ENCODE results near the gene UBE3D.

DNA sequence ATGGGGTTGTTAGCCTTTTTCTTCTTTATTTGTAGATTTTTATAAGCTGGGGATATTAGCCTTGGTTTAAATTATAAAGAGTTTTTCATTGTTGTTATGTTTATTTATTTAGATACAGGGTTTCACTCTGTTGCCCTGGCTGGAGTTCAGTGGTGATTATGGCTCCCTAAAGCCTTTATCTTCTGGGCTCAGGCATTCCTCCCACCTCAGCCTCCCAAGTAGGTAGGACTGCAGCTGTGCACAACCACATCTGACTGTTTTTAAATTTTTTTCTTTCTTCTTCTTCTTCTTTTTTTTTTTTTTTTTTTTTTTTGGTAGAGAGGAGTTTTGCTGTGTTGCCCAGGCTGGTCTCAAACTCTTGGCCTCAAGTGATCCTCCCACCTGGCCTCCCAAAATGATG, 80.9 kb downstream of the UBE3D start:
- TF ChIP-seq, protein P1, sequence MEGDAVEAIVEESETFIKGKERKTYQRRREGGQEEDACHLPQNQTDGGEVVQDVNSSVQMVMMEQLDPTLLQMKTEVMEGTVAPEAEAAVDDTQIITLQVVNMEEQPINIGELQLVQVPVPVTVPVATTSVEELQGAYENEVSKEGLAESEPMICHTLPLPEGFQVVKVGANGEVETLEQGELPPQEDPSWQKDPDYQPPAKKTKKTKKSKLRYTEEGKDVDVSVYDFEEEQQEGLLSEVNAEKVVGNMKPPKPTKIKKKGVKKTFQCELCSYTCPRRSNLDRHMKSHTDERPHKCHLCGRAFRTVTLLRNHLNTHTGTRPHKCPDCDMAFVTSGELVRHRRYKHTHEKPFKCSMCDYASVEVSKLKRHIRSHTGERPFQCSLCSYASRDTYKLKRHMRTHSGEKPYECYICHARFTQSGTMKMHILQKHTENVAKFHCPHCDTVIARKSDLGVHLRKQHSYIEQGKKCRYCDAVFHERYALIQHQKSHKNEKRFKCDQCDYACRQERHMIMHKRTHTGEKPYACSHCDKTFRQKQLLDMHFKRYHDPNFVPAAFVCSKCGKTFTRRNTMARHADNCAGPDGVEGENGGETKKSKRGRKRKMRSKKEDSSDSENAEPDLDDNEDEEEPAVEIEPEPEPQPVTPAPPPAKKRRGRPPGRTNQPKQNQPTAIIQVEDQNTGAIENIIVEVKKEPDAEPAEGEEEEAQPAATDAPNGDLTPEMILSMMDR (IDR thresholded peaks at IDR 0.05; ENCODE audit: low read depth, low read length, poor library complexity, severe bottlenecking), result no peak
- no peak for TF ChIP-seq EZH2phosphoT487 (IDR thresholded peaks at IDR 0.05; ENCODE audit: borderline replicate concordance, low read length)
